Measurements from ENCODE around the gene SNAP25. TPM values are rescaled to one million over a fixed set of nuclear protein-coding genes. Genes with fewer than 3 reads are reported as not detected.

The SNAP25 gene
- total RNA-seq, 1 experiment from 2014 or later = not detected

- Histone ChIP-seq H4K20me1 (ENCODE audit: insufficient read depth) (no peaks in the 10 kb centered on the region), H3K79me2 (ENCODE audit: low read depth) (no peaks in the 10 kb centered on the region), H3F3A (ENCODE audit: insufficient read depth, low read depth) (no peaks in the 10 kb centered on the region), H3K4me2 (no peak overlapping the region), H3K36me3 (ENCODE audit: low read depth) (no peaks in the 10 kb centered on the region), H2AFZ (no peak overlapping the region), H3K4me3 (no peak overlapping the region), H3K27ac (no peak overlapping the region), H3K9me2 (ENCODE audit: insufficient read depth) (no peaks in the 10 kb centered on the region), H3K4me1 (replicated peaks; ENCODE audit: insufficient read depth) (peaks cover 5% of the 10 kb centered on the region), H3K9me3 (ENCODE audit: insufficient read depth, low read depth) (no peaks in the 10 kb centered on the region), H3K27me3 (ENCODE audit: insufficient read depth, low read depth) (no peaks in the 10 kb centered on the region)
- DNase-seq = no peak
- TF ChIP-seq EZH2 (IDR thresholded peaks at IDR 0.05; ENCODE audit: low read depth) (no peak), CTCF (conservative IDR thresholded peaks at IDR 0.05) (no peak)
- intact Hi-C loops (cut with micrococcal nuclease; ENCODE audit: unreplicated experiment) = no loop called here
- ChIA-PET POLR2A (ENCODE audit: unreplicated experiment) (no interaction called here), CTCF (no interaction called here)
- BruUV-seq (replicated peaks) = no TSS peak
Measured at GRCh38 chr20:10236540-10237533, 18.2 kb downstream of the SNAP25 start.

- POLR2A ChIA-PET (ENCODE audit: unreplicated experiment) = no interaction called here
- no peaks in the 10 kb centered on the region for H3K79me2 ChIP-seq (ENCODE audit: low read depth)
- no TSS peak for BruUV-seq (replicated peaks)
- peaks cover 5% of the 10 kb centered on the region for H3K4me1 ChIP-seq (replicated peaks; ENCODE audit: insufficient read depth)
- H3F3A ChIP-seq (ENCODE audit: insufficient read depth, low read depth) = no peaks in the 10 kb centered on the region
- no peaks in the 10 kb centered on the region for H3K27me3 ChIP-seq (ENCODE audit: insufficient read depth, low read depth)
- no peaks in the 10 kb centered on the region for H3K9me3 ChIP-seq (ENCODE audit: insufficient read depth, low read depth)
- no peaks in the 10 kb centered on the region for H3K36me3 ChIP-seq (ENCODE audit: low read depth)
- H2AFZ ChIP-seq = no peak overlapping the region
- no peaks in the 10 kb centered on the region for H3K9me2 ChIP-seq (ENCODE audit: insufficient read depth)
- TF ChIP-seq EZH2 (IDR thresholded peaks at IDR 0.05; ENCODE audit: low read depth) (no peak), CTCF (conservative IDR thresholded peaks at IDR 0.05) (no peak)
- DNase-seq = peak; percentile 10 to 38
- intact Hi-C loops (cut with micrococcal nuclease; ENCODE audit: unreplicated experiment) = no loop called here
- H3K27ac ChIP-seq = no peak overlapping the region
- H3K4me3 ChIP-seq = no peak overlapping the region
- no peaks in the 10 kb centered on the region for H4K20me1 ChIP-seq (ENCODE audit: insufficient read depth)
- CTCF ChIA-PET = no interaction called here
- H3K4me2 ChIP-seq = no peak overlapping the region
Measured at GRCh38 chr20:10239954-10240353, 21.3 kb downstream of the SNAP25 start.

GRCh38 chr20:10240655-10241054, 22.0 kb downstream of the SNAP25 start:
- no peak for TF ChIP-seq CTCF (conservative IDR thresholded peaks at IDR 0.05)
- TF ChIP-seq EZH2 (IDR thresholded peaks at IDR 0.05; ENCODE audit: low read depth) = no peak
- BruUV-seq (replicated peaks) = no TSS peak
- Histone ChIP-seq H3F3A (ENCODE audit: insufficient read depth, low read depth) (no peaks in the 10 kb centered on the region), H3K4me3 (no peak overlapping the region), H3K9me3 (ENCODE audit: insufficient read depth, low read depth) (no peaks in the 10 kb centered on the region), H3K4me2 (no peak overlapping the region), H3K27ac (no peak overlapping the region), H4K20me1 (ENCODE audit: insufficient read depth) (no peaks in the 10 kb centered on the region), H3K4me1 (replicated peaks; ENCODE audit: insufficient read depth) (peaks cover 5% of the 10 kb centered on the region), H3K9me2 (ENCODE audit: insufficient read depth) (no peaks in the 10 kb centered on the region), H2AFZ (no peak overlapping the region), H3K79me2 (ENCODE audit: low read depth) (no peaks in the 10 kb centered on the region), H3K27me3 (ENCODE audit: insufficient read depth, low read depth) (no peaks in the 10 kb centered on the region), H3K36me3 (ENCODE audit: low read depth) (no peaks in the 10 kb centered on the region)
- CTCF ChIA-PET = interaction anchor here (0.5 kb wide), 1 partner anchor 622 kb away, joined by 8 read pairs; no protein-coding TSS in a partner anchor
- POLR2A ChIA-PET (ENCODE audit: unreplicated experiment) = no interaction called here
- DNase-seq = no peak
- intact Hi-C loops (cut with micrococcal nuclease; ENCODE audit: unreplicated experiment) = no loop called here

All from PC-9 (cell line).